Measurements from ENCODE around the gene TBC1D16.

DNA sequence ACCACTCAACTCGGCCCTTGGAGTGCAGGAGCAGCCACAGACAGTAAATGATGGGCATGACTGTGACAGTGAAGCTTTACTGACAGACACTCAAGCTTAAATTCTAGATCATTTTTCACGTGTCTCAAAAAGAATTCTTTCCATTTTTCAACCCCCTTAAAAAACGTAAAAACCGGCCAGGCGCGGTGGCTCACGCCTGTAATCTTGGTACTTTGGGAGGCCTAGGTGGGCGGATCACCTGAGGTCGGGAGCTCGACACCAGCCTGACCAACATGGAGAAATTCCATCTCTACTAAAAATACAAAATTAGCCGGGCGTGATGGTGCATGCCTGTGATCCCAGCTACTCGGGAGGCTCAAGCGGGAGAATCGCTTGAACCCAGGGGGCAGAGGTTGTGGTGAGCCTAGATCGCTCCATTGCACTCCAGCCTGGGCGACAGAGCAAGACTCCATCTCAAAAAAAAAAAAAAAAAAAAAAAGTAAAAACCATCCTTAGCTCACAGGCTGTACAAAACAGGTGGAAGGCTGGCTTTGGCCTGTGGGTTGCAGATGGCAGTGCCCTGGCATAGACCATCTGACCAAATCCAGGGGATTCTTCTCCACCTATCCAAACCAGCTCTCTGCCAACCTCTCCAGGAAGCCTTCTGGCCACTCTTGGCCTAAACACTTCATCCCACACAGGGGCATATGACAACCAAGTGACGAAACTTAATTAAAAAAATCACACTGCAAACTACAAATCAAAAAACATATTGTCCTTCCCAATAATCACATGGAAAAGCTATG is 18.3 kb downstream of the TBC1D16 start:
- no peak for TF ChIP-seq POLR2A (IDR thresholded peaks at IDR 0.05)
- TF ChIP-seq, protein P1, sequence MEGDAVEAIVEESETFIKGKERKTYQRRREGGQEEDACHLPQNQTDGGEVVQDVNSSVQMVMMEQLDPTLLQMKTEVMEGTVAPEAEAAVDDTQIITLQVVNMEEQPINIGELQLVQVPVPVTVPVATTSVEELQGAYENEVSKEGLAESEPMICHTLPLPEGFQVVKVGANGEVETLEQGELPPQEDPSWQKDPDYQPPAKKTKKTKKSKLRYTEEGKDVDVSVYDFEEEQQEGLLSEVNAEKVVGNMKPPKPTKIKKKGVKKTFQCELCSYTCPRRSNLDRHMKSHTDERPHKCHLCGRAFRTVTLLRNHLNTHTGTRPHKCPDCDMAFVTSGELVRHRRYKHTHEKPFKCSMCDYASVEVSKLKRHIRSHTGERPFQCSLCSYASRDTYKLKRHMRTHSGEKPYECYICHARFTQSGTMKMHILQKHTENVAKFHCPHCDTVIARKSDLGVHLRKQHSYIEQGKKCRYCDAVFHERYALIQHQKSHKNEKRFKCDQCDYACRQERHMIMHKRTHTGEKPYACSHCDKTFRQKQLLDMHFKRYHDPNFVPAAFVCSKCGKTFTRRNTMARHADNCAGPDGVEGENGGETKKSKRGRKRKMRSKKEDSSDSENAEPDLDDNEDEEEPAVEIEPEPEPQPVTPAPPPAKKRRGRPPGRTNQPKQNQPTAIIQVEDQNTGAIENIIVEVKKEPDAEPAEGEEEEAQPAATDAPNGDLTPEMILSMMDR (IDR thresholded peaks at IDR 0.05), result no peak

All from esophagus squamous epithelium (tissue), 4 donors.